Stimulated activated CD4-positive, alpha-beta T cell treated with anti-CD3 and anti-CD28 coated beads, Interleukin-1b, Interleukin-23, amount 100 ng/mL, for 48 hours (primary cell): Measurements from ENCODE around the gene SALL1.

Source experiments
- DNase-seq: peaks from one replicate; pipeline ENCODE4 v3.0.0-alpha.2; 2020

SALL1 gene

DNA sequence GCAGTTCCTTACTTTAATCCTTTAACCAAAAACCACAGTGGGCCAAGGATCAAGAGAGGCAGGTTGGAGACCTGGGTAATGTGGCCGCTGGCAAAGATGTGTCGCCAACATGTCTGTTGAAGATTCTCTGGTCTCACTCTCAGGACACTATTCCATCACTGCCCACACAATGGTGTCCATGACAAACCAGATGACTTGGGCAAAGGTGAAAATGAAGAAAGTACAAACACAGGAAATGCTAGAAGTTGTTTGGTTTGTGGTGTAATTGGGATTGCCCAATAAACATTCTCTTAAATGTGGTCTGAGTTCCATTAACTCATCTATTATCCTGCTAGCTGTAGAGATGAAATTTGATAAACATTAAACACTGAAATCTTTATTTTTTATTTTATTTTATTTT, 43.3 kb downstream of the SALL1 start:
- no peak for DNase-seq

DNA sequence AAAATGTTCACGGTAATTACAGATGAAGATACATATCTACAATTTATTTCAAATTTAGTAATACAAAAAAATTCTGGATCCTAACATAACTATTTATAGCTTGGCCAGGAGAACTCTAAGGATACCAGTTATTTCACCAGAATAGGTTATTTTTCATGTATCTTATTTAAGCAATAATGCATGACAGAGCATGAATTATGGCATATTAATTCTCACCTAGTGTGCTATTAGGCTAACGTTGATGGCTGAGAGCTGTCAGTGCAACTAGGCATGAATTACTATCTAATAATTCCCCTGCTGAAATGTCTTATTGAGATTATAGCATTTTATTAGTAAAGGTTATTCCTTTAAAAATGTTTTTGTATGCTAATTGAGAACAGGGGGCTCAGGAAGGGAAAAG, 44.5 kb downstream of the SALL1 start:
- DNase-seq, result no peak

DNA sequence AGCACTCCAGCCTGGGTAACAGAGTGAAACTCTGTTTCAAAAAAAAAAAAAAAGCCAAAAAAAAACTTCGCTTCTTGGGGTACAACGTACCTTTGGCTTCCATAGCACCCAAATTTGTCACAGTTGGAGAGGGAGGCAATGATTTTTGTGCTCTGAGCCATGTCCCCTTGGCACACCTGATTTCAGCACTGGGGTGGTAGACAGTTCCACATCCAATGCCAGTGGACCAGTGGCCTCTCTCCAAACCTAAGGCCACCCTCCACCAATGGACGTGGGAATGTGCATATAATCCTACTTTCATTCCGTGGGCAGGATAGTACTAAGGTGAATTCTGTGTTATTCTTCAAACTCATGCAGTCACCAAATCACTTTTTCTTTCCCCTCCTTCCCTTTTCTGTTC, 47.5 kb downstream of the SALL1 start:
- no peak for DNase-seq

DNA sequence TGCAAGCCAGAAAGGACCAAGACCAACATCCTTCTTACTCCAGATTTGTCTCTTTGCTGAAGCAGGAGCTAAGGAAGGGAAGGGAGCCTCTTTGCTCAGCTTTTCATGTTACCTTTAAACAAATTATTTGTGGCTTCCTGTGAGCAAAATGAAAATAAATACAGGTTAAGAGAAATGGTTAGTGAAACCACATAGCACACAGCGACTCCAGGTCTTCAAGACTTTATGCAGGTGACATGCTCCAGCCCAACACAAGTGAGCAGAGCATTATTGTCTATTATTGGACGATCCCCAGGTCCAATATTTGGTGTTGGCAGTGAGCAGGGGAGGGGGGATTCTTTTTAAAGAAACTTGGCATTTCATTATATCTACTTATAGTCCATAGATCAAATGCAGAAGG, 53.3 kb downstream of the SALL1 start:
- DNase-seq, result no peak

DNA sequence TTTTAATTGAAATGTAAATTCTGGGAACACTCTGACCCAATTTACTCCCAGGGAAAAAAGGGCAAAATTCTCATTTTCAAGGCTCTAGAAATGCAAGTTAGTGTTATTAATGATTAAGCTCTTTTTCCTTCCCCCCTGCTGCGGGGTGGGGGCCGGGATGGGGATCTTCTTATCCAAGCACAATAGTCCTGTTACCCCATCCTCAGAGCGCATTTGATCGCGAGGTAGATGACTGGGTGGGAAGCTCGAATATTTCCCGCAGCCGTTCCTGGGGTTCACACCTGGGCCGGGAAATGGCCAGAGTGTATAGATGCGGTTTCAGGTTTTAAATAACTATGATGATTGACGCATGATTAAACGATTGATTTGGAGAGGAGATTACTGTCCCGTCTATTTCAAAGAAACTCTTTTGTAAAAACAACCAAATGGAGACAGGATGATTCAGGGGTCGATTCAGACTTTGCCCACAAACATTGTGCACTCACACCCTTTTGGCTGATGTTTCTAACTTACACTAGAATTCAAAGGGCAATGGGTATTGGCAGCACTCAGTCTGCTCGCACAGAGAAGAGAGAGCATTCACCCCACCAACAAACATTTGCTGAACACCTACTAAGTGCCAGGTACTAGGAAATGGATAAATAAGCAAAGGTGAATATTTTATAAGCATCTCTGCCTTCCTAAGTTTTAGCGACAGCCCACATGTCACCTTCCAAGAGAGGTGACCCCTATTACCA, 55.0 kb downstream of the SALL1 start:
- no peak for DNase-seq

DNA sequence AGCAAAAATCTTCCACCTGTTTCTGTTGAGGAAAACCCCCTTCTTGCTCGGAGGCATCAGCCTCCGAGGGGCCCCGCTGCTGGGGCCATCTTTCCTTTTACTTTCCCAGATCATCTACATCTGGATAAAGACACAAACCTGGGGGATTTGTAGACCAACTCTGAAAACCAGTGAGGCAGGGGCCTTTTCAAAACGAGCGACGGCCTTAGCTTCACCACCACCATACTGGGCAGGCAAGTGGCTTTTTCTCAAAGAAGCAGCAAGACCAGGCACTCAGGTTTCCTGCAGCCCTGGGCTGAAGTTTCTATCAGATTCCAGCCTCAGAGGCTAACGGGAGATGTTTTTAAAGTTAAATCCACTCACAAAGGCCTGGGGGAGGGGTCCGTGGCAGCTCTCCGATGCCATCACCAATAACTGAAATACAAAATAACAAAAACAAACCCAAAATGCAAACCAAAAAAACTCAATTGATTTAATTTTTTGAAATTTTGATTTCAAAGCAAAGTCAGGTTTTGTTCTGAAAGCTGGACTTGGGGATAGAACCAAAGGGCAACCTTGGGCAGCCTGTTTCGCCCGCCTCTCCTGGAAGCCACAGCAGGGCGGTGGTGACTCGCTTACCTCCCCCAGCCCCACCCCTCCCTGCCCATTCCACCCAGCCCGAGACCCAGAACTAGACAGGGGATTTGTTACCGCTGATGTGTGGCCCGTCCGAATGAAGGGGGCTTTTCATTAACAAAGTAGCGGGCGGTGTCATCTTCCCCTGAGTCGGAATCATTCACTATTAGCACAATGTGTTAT, 55.8 kb downstream of the SALL1 start:
- no peak for DNase-seq

DNA sequence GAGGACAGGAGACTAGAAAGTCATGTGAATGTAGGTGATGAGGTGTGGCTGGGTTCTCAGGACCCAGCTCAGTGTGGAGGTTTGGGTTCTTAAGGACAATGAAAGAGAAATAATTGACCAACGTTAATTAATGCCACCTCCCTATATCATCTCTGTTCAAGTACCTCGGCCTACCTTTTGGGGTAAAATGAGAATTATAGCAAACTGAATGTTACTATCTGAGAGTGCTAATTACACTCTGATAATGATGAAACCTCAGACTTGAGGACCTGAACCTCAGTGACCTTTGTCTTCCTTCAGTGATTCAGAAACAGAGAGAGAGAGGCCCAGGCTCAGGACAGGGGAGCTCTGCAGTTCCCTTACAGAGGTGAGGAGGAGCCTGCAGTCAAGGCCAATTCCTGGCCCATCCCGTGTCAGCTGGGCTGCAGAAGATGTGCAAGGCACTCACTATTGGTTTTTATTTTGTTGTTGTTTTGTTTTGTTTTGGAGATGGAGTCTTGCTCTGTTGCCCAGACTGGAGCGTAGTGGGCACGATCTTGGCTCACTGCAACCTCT, 57.3 kb downstream of the SALL1 start:
- no peak for DNase-seq
